Stomach (tissue), 9 donors: ENCODE measurements around the gene EVI5L. TPM values are rescaled to one million over a fixed set of nuclear protein-coding genes. Genes with fewer than 3 reads are reported as not detected.
"Not testable (repeated sequence)": the region's sequence is repeated elsewhere in the genome, so short reads cannot be mapped to it uniquely, and the experiment has no call there.

Source experiments
- DNase-seq, 2 donors: peaks; one replicate each; pipeline versions ENCODE4 v3.0.0 to v3.0.0-alpha.2; 2013 to 2019
- H3K27ac ChIP-seq, 5 donors: fragments of 200-600 bp in 4 of 5; sonication (generic) in 4 of 5; one replicate each; pipeline ENCODE4 v1.5.1; 2013 to 2019; ENCODE audit warnings: mild to moderate bottlenecking in 1 of 5, moderate library complexity in 1 of 5
- H3K27me3 ChIP-seq, 3 donors: fragments of 200-600 bp; sonication (generic); one replicate each; pipeline ENCODE4 v1.5.1; 2017 to 2019; ENCODE audit warnings: mixed run types in 1 of 3
- H3K36me3 ChIP-seq, 4 donors: fragments of 200-600 bp; sonication (generic); 1 replicate in 3 of 4; 2 replicates in 1 of 4; pipeline ENCODE4 v1.5.1; 2016 to 2019
- H3K4me1 ChIP-seq, 4 donors: fragments of 200-600 bp; sonication (generic); one replicate each; pipeline ENCODE4 v1.5.1; 2016 to 2019
- H3K4me3 ChIP-seq, 4 donors: fragments of 200-600 bp; sonication (generic) in 3 of 4; one replicate each; pipeline ENCODE4 v1.5.1; 2016 to 2019; ENCODE audit warnings: mild to moderate bottlenecking in 1 of 4
- H3K9me3 ChIP-seq, 4 donors: fragments of 200-600 bp; sonication (generic); one replicate each; pipeline ENCODE4 v1.5.1; 2016 to 2019
- EP300 ChIP-seq: sonication (generic); formaldehyde crosslinking; IDR thresholded peaks from one replicate; pipeline ENCODE4 v1.6.1; 2017; ENCODE audit warnings: antibody characterized with exemption
- POLR2A ChIP-seq, 4 donors: fragments of 450-650 bp; IDR thresholded peaks; one replicate each; pipeline ENCODE4 v1.6.1; 2016; ENCODE audit warnings: antibody characterized with exemption in 4 of 4, control low read depth in 2 of 4, mild to moderate bottlenecking in 1 of 4, moderate library complexity in 1 of 4
- POLR2AphosphoS5 ChIP-seq, 3 donors: sonication (generic); formaldehyde crosslinking; IDR thresholded peaks; one replicate each; pipeline ENCODE4 v1.6.1; 2016; ENCODE audit warnings: antibody characterized with exemption in 3 of 3
- WGBS, 5 donors: extraction: QIAGEN DNeasy Blood & Tissue Kit in 3 of 5; methylation state at CpG; one replicate each; pipeline versions ENCODE4 v1.1.5 to v1.1.7; 2013 to 2018; 5-methylcytosine and 5-hydroxymethylcytosine counted together
- intact Hi-C: fragments of 100-400 bp; cut with DNase I; formaldehyde crosslinking; loops from one replicate; pipeline ENCODE4 v1.15.1; 2023; ENCODE audit warnings: low total_unique reads
- polyA plus RNA-seq, 3 donors: library from polyadenylated mRNA; stranded (reverse); fragments of 200-250 nt; gene quantifications; one replicate each; pipeline ENCODE4 v1.2.3, GENCODE V29; 2013
- total RNA-seq, 5 donors: library from RNA; depleted of rRNA; stranded (reverse); fragments of >200 nt; gene quantifications; one replicate each; pipeline versions ENCODE4 v1.1.0 to v1.2.3, GENCODE V29; 2014 to 2016
- TF ChIP-seq, protein P1 (sequence below), 7 experiments: fragments of 450-650 bp in 4 of 7; fragments of 200-600 bp in 3 of 7; sonication (generic) in 3 of 7; IDR thresholded peaks; one replicate each; pipeline ENCODE4 v1.5.1; 2016 to 2019; ENCODE audit warnings: antibody characterized with exemption in 7 of 7, control low read depth in 2 of 7, mild to moderate bottlenecking in 1 of 7
- donor health status: healthy with polysubstance abuse.
- donor health status: Bipolar disorder and iron deficiency.
- donor health status: healthy.

The EVI5L gene
- total and polyA plus RNA-seq, 8 donors = 4.9 to 31.6 (median 8.4) TPM

DNA sequence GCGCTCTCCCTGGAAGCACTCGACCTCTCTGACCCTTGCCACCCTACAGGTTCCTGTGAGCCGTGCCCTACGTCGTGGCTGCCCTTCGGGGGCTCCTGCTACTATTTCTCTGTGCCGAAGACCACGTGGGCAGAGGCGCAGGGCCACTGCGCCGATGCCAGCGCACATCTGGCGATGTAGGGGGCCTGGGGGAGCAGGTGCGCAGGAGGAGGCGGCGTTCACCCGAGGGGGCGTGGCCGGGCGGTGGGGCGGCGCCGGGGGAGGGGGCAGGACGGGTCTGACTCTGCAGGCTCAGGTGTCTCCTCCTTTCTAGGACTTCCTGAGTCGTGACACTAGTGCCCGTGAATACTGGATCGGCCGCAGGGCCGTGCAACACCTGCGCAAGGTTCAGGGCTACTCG lies 40.6 kb upstream of the EVI5L start:
- TF ChIP-seq POLR2A (IDR thresholded peaks at IDR 0.05) = no peak
- peak overlapping the region in 1 of 4 donors; percentile 16 for H3K4me3 ChIP-seq
- peak in 1 of 2 donors; percentile 24 for DNase-seq
- peaks cover 0 to 9% (median 0%) of the 10 kb centered on the region in 4 donors for H3K9me3 ChIP-seq
- intact Hi-C loops = no loop called here
- no peak overlapping the region for H3K27ac ChIP-seq
- peaks cover 0 to 24% (median 13%) of the 10 kb centered on the region in 4 donors for H3K4me1 ChIP-seq
- H3K27me3 ChIP-seq = peaks cover 18 to 72% (median 34%) of the 10 kb centered on the region in 3 donors
- H3K36me3 ChIP-seq = no peaks in the 10 kb centered on the region
- 5 to 12% (median 6%) methylated on average over 21 to 31 of the region's 31 CpGs for WGBS, 5 donors

DNA sequence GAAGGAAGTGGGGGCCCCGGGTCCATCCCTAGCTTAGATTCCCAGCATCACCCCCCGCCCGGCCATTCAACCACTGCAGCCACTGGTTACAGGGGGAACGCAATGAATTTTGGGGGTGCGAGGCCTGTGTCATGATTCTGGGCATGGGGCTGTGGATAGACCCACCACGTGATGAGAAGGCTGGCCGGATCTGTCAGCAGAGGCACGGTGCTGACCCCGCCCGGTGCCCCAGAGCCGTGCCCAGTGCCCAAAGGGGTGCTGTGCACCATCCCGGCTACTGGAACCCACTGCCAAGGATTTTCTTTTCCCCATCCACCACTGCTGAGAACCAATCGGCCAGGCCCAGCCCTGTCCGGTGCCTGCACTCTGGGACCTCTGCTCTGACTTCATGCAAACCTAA lies 39.6 kb upstream of the EVI5L start:
- Histone ChIP-seq H3K4me3 (no peak overlapping the region), H3K9me3 (peaks cover 0 to 2% (median 0%) of the 10 kb centered on the region in 4 donors), H3K27me3 (peaks cover 18 to 64% (median 34%) of the 10 kb centered on the region in 3 donors), H3K4me1 (peaks cover 0 to 24% (median 13%) of the 10 kb centered on the region in 4 donors), H3K36me3 (no peaks in the 10 kb centered on the region), H3K27ac (no peak overlapping the region)
- intact Hi-C loops = no loop called here
- TF ChIP-seq POLR2A (IDR thresholded peaks at IDR 0.05) (no peak), EP300 (no peak), POLR2AphosphoS5 (IDR thresholded peaks at IDR 0.05) (no peak)
- TF ChIP-seq, protein P1, sequence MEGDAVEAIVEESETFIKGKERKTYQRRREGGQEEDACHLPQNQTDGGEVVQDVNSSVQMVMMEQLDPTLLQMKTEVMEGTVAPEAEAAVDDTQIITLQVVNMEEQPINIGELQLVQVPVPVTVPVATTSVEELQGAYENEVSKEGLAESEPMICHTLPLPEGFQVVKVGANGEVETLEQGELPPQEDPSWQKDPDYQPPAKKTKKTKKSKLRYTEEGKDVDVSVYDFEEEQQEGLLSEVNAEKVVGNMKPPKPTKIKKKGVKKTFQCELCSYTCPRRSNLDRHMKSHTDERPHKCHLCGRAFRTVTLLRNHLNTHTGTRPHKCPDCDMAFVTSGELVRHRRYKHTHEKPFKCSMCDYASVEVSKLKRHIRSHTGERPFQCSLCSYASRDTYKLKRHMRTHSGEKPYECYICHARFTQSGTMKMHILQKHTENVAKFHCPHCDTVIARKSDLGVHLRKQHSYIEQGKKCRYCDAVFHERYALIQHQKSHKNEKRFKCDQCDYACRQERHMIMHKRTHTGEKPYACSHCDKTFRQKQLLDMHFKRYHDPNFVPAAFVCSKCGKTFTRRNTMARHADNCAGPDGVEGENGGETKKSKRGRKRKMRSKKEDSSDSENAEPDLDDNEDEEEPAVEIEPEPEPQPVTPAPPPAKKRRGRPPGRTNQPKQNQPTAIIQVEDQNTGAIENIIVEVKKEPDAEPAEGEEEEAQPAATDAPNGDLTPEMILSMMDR (IDR thresholded peaks at IDR 0.05) = no peak
- 82 to 93% (median 88%) methylated on average over 14 of the region's 14 CpGs for WGBS, 5 donors
- no peak for DNase-seq

DNA sequence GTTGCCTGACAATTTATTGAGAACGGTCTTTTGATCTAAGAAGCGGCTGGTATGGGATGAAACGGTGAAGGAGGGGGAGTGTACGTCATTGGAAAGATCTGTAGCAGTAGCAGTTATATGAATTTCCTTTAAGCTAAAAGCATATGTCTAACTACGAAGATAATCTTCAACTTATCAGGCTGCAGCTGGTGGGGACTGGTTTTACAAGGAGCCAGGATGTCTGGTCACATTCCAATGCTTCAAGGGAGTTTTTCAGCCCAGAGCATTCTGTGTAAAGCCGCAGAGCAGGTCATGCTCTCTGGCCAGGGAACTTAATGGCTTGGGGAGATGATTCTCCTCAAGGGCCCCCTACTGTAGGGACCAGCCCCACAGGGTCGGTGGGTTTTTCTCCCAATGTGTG lies 37.7 kb upstream of the EVI5L start:
- 31 to 38% (median 35%) methylated on average over 6 to 7 of the region's 7 CpGs for WGBS, 5 donors
- peak in 1 of 2 donors; percentile 42 for DNase-seq
- Histone ChIP-seq H3K4me1 (peaks cover 0 to 24% (median 13%) of the 10 kb centered on the region in 4 donors), H3K27me3 (peaks cover 18 to 51% (median 30%) of the 10 kb centered on the region in 3 donors), H3K4me3 (no peak overlapping the region), H3K27ac (no peak overlapping the region), H3K36me3 (no peaks in the 10 kb centered on the region), H3K9me3 (no peaks in the 10 kb centered on the region)
- TF ChIP-seq EP300 = no peak
- TF ChIP-seq, protein P1 (IDR thresholded peaks at IDR 0.05) = no peak
- intact Hi-C loops = no loop called here

DNA sequence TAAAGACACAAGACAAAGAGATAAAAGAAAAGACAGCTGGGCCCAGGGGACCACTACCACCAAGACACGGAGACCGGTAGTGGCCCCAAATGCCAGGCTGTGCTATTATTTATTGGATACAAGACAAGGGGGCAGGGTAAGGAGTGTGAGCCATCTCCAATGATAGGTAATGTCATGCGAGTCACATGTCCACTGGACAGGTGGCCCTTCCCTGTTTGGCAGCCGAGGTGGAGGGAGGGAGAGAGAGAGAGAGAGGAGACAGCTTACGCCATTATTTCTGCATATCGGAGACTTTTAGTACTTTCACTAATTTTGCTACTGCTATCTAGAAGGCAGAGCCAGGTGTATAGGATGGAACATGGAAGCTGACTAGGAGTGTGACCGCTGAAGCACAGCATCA lies 37.3 kb upstream of the EVI5L start:
- H3K36me3 ChIP-seq, H3K4me3 ChIP-seq, H3K27ac ChIP-seq, H3K9me3 ChIP-seq, DNase-seq, intact Hi-C loops: not testable (repeated sequence)
- 84 to 89% (median 86%) methylated on average over 7 of the region's 7 CpGs for WGBS, 5 donors
- peaks cover 18 to 51% (median 29%) of the 10 kb centered on the region in 3 donors for H3K27me3 ChIP-seq
- peaks cover 0 to 20% (median 13%) of the 10 kb centered on the region in 4 donors for H3K4me1 ChIP-seq

DNA sequence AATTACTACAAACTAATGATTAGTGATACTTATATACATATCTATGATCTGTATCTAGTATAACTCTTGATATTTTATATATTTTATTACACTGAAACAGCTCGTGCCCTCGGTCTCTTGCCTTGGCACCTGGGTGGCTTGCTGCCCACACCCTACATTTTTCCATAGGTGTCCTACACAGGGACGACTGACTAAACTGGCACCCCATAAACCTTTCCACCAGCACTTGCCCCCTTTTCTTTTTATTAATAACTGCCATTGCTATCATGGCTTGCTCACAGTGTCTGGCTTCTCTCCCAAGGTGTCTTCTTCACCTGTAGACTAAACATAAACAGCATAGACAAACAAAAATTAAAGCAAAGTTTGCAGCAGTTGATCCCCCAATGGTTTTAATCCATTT lies 36.5 kb upstream of the EVI5L start:
- H3K4me3 ChIP-seq = no peak overlapping the region
- 74 to 89% (median 83%) methylated on average over 3 of the region's 3 CpGs for WGBS, 5 donors
- TF ChIP-seq, protein P1 (IDR thresholded peaks at IDR 0.05) = no peak
- TF ChIP-seq EP300 (no peak), POLR2AphosphoS5 (IDR thresholded peaks at IDR 0.05) (no peak), POLR2A (IDR thresholded peaks at IDR 0.05) (no peak)
- intact Hi-C loops = no loop called here
- no peaks in the 10 kb centered on the region for H3K36me3 ChIP-seq
- H3K27me3 ChIP-seq = peaks cover 10 to 51% (median 29%) of the 10 kb centered on the region in 3 donors
- H3K27ac ChIP-seq = no peak overlapping the region
- peaks cover 0 to 12% (median 10%) of the 10 kb centered on the region in 4 donors for H3K4me1 ChIP-seq
- no peak for DNase-seq
- H3K9me3 ChIP-seq = no peaks in the 10 kb centered on the region
